ENCODE data around the gene ABCA4.

ABCA4 gene

DNA sequence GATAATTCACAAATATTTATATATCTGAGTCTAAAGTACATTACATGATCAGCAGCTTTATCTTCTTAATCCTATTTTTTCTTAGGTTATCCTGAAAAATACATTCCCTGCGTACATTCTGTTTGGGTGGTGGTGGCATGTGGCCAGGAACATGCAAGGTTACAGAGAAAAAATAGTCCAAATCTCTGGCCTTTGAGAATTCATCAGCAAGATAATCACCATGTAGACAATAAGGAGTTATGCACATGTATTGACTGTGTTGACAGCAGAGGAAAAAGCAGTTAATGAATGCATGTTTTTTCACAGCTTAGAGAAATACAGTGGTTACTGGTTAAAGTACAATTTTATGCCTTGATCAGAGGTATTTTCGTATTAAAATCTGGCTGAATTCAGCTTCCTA lies 49.0 kb downstream of the ABCA4 start:
- Histone ChIP-seq H3K36me3 (ENCODE audit: insufficient read depth, low read length) (no peaks in the 10 kb centered on the region), H3K9ac (ENCODE audit: low read depth, low read length) (no peak overlapping the region), H3K4me2 (ENCODE audit: low read length) (no peak overlapping the region), H3K4me1 (ENCODE audit: control insufficient read depth, insufficient read depth, low read length) (peaks cover 21% of the 10 kb centered on the region), H3K9me3 (replicated peaks; ENCODE audit: low read length) (no peaks in the 10 kb centered on the region), H3K27me3 (ENCODE audit: control insufficient read depth, insufficient read depth, low read length) (peaks cover 4% of the 10 kb centered on the region), H3K4me3 (ENCODE audit: low read length) (no peak overlapping the region)

DNA sequence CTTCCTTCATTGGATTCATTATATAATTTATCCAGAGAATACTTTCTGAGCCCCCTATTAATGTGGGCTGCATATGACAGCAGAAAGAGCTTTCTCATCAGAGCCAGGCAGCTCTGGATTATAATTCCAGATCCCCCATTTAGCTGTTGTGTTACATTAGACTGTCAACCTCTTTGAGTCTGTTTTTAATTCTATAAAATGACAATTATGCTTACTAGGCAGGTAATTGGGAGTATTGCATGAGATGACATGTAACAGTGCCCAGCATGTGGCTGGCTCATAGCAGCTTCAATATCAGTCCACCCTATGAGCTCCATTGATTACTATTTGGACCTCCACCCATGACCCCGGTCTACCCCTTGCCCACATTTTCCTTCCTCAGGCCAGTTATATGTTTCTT lies 49.6 kb downstream of the ABCA4 start:
- Histone ChIP-seq H3K4me3 (ENCODE audit: low read length) (no peak overlapping the region), H3K9me3 (replicated peaks; ENCODE audit: low read length) (no peaks in the 10 kb centered on the region), H3K27me3 (ENCODE audit: control insufficient read depth, insufficient read depth, low read length) (no peaks in the 10 kb centered on the region), H3K9ac (ENCODE audit: low read depth, low read length) (no peak overlapping the region), H3K4me1 (ENCODE audit: control insufficient read depth, insufficient read depth, low read length) (peaks cover 21% of the 10 kb centered on the region), H3K36me3 (ENCODE audit: insufficient read depth, low read length) (no peaks in the 10 kb centered on the region), H3K4me2 (ENCODE audit: low read length) (no peak overlapping the region)

DNA sequence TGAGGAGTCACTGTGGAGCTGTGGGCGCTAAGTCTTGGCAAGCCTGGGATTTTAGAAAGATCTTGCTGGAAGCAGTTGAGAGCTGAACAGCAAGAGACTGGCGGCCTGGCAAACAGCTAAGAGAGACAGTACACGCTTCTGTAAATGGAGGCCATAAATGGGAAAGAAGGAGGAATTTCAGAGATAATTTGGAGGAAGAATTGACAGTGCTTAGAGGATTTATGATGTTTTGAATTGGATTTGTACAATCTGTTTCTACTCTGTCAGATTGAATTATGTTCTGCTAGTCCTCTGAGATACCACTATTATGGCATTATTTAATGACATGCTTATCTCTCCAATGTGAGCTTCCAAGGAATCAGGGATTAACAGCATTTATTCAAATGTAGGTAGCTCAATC lies 50.1 kb downstream of the ABCA4 start:
- no peaks in the 10 kb centered on the region for H3K27me3 ChIP-seq (ENCODE audit: control insufficient read depth, insufficient read depth, low read length)
- no peak overlapping the region for H3K9ac ChIP-seq (ENCODE audit: low read depth, low read length)
- H3K4me1 ChIP-seq (ENCODE audit: control insufficient read depth, insufficient read depth, low read length) = peaks cover 21% of the 10 kb centered on the region
- no peaks in the 10 kb centered on the region for H3K36me3 ChIP-seq (ENCODE audit: insufficient read depth, low read length)
- no peak overlapping the region for H3K4me3 ChIP-seq (ENCODE audit: low read length)
- no peak overlapping the region for H3K4me2 ChIP-seq (ENCODE audit: low read length)
- no peaks in the 10 kb centered on the region for H3K9me3 ChIP-seq (replicated peaks; ENCODE audit: low read length)

DNA sequence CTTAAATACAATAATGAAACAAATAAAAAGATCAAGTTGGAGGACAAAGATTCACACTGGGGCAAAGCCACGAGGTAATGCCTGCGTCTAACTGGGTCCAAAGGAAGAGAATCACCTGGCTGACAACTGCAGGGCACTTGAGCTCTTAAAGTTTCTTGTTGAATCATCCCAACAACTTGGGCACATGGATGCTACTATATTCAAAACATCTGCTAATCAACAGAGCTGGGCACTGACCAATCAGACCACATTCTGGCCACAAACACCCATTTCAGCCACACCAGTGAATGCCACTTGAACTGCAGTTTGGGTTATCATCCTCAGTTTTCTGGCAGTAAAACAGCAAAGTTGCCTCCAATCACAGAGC lies 51.0 kb downstream of the ABCA4 start:
- Histone ChIP-seq H3K36me3 (ENCODE audit: insufficient read depth, low read length) (no peaks in the 10 kb centered on the region), H3K4me1 (ENCODE audit: control insufficient read depth, insufficient read depth, low read length) (peaks cover 21% of the 10 kb centered on the region), H3K9ac (ENCODE audit: low read depth, low read length) (peak overlapping the region; percentile 2), H3K4me2 (ENCODE audit: low read length) (peak overlapping the region; percentile 20), H3K4me3 (ENCODE audit: low read length) (no peak overlapping the region), H3K9me3 (replicated peaks; ENCODE audit: low read length) (no peaks in the 10 kb centered on the region), H3K27me3 (ENCODE audit: control insufficient read depth, insufficient read depth, low read length) (no peaks in the 10 kb centered on the region)

DNA sequence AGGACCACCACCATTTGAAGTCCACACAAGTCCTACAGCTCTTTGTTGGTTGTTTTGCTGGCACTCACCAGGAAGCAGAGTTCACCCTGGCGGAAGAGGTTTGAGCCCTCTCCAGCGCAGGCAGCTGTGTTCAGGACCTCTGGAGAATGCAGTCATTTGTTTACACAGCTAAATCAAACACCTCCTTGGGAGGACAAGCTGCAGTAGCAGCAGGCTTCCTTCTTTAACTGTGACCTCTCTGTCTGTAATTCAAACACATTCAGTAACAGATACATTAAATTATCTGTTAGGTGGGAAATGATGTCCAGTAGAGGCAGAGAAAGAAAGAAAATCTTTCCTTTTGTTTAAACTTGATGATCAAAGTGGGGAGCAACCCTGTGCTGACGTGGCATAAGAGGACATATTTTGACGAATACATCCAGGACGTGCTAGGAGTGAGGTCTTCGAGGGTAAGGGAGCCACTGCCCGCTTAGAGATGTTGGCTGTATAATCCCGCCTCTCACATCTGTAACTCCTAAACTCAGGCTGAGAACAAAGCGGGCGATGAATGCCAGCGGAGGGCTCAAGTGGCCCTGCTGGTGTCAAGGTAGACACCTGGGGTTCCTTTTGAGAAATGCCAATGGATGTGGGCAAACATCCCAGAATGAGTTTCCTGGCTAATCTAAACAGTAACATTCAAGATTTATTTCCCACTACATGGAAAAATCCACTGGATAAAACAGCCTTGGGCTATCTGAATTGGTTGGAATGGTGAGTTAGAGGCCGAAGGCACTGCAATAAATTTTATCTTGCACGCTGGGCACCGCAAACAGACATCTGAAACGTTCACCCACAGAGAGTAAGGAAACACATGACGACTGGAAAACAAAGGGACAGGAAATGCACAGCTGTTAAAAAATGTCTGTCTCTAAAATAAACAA lies 51.7 kb downstream of the ABCA4 start:
- Histone ChIP-seq H3K27me3 (ENCODE audit: control insufficient read depth, insufficient read depth, low read length) (no peaks in the 10 kb centered on the region), H3K4me3 (ENCODE audit: low read length) (no peak overlapping the region), H3K4me1 (ENCODE audit: control insufficient read depth, insufficient read depth, low read length) (peaks cover 21% of the 10 kb centered on the region), H3K9me3 (replicated peaks; ENCODE audit: low read length) (no peaks in the 10 kb centered on the region), H3K9ac (ENCODE audit: low read depth, low read length) (peak overlapping the region; percentile 2), H3K36me3 (ENCODE audit: insufficient read depth, low read length) (no peaks in the 10 kb centered on the region), H3K4me2 (ENCODE audit: low read length) (peak overlapping the region; percentile 20)

DNA sequence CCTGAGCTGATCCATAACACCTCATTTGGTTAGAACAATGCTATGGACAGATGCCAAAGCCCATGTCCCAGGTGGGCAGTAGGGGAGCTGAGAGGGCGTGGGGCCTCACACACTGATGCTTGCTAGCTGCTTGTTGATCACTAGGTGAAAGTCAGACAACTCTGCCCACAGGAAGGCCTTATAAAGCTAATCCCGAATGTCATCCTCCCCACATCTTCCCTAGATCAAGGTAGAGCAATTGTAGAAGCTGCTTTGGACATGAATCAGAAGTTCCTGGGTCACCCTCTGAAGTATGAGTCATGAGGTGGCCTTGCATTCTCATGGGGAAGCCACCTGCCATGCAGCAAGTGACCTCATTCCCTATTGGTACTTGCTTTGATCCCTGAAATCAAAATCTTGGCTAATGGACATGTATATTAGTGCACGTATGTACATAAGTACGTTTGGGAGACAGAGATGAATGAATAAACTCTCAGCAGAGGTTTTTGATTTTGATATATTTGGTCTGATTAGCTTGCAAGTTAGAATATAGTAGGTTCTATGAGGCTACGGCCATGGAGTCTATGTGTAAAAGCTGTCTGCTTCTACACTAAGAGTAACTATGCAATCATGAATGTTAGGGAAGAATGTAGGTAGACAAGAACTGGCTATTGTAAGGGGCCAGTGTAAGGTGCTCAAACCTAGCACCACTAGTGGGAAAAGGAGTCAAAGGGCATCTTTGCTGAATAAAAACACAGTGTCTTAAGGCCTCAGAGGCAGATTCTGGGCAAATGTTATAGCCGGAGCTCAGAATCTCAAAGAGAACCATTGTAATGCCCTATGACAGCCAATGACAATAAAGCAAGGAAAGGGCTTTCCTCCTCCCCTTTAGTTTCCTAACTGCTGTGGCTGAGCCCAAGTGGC lies 52.6 kb downstream of the ABCA4 start:
- Histone ChIP-seq H3K36me3 (ENCODE audit: insufficient read depth, low read length) (no peaks in the 10 kb centered on the region), H3K4me2 (ENCODE audit: low read length) (no peak overlapping the region), H3K4me3 (ENCODE audit: low read length) (no peak overlapping the region), H3K4me1 (ENCODE audit: control insufficient read depth, insufficient read depth, low read length) (peaks cover 21% of the 10 kb centered on the region), H3K9me3 (replicated peaks; ENCODE audit: low read length) (no peaks in the 10 kb centered on the region), H3K27me3 (ENCODE audit: control insufficient read depth, insufficient read depth, low read length) (no peaks in the 10 kb centered on the region), H3K9ac (ENCODE audit: low read depth, low read length) (no peak overlapping the region)

DNA sequence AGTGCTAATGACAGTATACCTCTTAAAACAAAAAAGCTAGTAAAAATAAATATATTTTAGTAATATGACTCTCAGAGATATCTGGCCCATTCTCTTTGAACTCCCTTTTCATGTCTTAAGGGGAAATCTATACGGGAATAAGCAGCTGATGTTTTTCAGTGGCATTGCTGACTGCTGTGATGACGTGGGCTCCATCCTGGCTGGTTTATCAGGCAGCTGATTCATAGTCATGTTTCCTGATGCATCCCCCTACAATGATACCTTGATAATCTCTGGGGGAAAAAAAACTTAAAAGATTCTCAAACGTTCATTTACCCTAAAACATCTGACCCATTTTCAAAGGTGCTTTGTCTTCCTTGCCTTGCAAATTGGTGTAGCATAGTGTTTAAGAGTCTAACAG lies 53.8 kb downstream of the ABCA4 start:
- H3K4me1 ChIP-seq (ENCODE audit: control insufficient read depth, insufficient read depth, low read length) = peaks cover 25% of the 10 kb centered on the region
- no peak overlapping the region for H3K4me3 ChIP-seq (ENCODE audit: low read length)
- no peak overlapping the region for H3K9ac ChIP-seq (ENCODE audit: low read depth, low read length)
- H3K36me3 ChIP-seq (ENCODE audit: insufficient read depth, low read length) = no peaks in the 10 kb centered on the region
- H3K27me3 ChIP-seq (ENCODE audit: control insufficient read depth, insufficient read depth, low read length) = no peaks in the 10 kb centered on the region
- H3K4me2 ChIP-seq (ENCODE audit: low read length) = no peak overlapping the region
- H3K9me3 ChIP-seq (replicated peaks; ENCODE audit: low read length) = no peaks in the 10 kb centered on the region

DNA sequence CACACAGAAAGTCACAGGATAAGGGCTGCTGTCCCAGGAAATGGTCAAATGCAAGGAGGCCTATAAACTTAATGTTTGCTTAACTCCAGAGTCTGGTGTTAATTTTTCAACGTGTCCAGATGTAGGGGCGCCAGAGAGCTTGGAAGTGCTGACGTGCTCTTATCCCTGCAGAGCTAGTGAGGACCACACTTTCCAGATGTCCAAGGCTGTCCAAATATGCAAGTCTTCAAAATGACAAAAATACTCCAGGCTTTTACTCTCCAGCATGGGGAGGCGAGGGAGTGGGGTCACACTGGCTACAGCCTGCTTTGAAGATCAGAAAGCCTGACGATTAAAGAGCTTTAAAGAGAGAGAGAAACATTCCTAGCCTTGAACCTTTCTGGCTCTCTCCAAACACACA lies 57.6 kb downstream of the ABCA4 start:
- peaks cover 16% of the 10 kb centered on the region for H3K4me1 ChIP-seq (ENCODE audit: control insufficient read depth, insufficient read depth, low read length)
- no peaks in the 10 kb centered on the region for H3K9me3 ChIP-seq (replicated peaks; ENCODE audit: low read length)
- peaks cover 6% of the 10 kb centered on the region for H3K27me3 ChIP-seq (ENCODE audit: control insufficient read depth, insufficient read depth, low read length)
- H3K36me3 ChIP-seq (ENCODE audit: insufficient read depth, low read length) = no peaks in the 10 kb centered on the region
- no peak overlapping the region for H3K4me3 ChIP-seq (ENCODE audit: low read length)
- H3K9ac ChIP-seq (ENCODE audit: low read depth, low read length) = no peak overlapping the region
- H3K4me2 ChIP-seq (ENCODE audit: low read length) = no peak overlapping the region

DNA sequence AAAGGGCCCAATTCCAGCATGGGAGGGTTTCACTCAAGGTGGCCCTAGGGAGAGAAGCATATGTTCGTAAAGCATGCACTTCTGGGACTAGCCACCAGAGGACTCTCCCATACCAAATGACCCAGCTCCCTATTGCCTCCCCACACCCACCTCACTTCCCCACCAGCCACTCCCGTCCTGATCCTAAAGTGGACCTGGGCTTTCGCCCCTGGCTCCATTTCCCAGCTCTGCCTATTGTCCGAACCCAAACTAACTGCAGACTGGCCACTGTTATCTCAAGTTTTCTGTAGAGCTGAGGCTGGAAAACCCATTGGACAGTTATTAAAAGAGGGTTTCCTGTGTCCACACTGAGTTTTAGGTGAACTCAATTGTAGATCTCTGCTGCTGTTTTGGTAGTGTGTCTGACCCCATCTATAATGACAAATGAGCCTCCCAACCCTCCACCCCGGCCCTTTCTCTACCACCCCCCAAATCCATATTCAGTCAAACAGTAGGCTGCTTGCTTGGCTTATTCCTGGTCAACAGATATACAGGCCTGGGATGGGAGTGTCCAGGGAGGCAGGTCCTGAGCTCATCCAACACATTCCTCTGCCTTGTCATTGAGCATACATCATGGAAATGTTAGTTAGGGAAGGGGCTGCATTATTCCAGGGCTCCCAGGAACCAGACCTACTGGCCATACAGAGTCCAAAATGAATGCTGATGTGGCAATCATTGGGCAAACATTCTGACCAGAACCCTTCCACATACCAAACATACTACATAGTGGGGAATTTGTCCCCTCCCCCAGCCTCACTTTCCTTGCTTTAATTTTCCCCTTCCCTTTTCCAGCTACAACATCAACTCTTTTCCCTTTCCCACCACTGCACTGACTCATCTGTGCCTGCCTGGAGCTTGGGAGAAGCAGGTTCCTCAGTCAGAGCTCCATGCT lies 59.2 kb downstream of the ABCA4 start:
- peaks cover 6% of the 10 kb centered on the region for H3K27me3 ChIP-seq (ENCODE audit: control insufficient read depth, insufficient read depth, low read length)
- no peak overlapping the region for H3K4me2 ChIP-seq (ENCODE audit: low read length)
- no peaks in the 10 kb centered on the region for H3K9me3 ChIP-seq (replicated peaks; ENCODE audit: low read length)
- H3K4me3 ChIP-seq (ENCODE audit: low read length) = no peak overlapping the region
- H3K36me3 ChIP-seq (ENCODE audit: insufficient read depth, low read length) = no peaks in the 10 kb centered on the region
- peak overlapping the region; percentile 33 for H3K9ac ChIP-seq (ENCODE audit: low read depth, low read length)
- H3K4me1 ChIP-seq (ENCODE audit: control insufficient read depth, insufficient read depth, low read length) = peaks cover 12% of the 10 kb centered on the region

DNA sequence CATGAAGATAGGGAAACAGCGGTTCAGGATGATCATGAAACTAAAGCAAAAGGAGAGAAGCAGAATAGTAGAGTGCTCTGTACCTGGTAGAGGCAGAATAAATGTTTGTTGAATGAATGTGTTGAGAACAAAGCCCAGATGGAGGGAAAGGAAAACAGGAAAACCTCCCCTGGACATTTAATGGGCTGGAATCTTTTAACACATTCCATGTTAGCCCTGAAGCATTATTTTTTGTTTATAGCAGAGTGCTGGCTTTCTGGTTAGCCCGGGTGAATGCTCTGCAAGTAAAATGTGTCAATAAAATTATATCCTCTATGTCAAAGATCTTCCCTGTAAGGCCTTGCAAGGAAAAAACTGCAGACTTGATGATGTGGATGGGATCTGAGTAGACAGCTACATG lies 60.2 kb downstream of the ABCA4 start:
- H3K4me2 ChIP-seq (ENCODE audit: low read length) = no peak overlapping the region

DNA sequence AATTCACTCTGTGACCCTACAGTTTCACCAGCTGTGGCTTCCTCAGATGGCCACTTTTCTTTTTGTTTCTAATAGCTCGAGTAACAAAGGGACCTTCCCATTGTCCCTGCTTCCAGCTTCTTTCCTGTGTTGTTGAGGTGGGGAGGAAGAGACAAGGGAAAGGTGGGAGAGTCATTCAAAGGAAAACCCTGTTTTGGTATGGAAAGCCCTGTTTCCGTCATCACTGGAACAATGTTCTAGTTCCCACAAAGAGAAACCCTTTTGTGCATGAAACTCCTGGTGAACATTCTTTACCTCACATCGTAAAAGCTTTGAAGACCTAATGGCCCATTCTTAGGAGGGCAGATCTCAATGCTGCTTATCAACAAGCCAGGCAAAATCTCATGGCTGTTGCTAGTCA lies 62.2 kb downstream of the ABCA4 start:
- H3K4me1 ChIP-seq (ENCODE audit: control insufficient read depth, insufficient read depth, low read length) = peaks cover 30% of the 10 kb centered on the region
- H3K4me3 ChIP-seq (ENCODE audit: low read length) = no peak overlapping the region
- no peak overlapping the region for H3K4me2 ChIP-seq (ENCODE audit: low read length)

More for the DNA sequence above, 60.2 kb downstream of the ABCA4 start:
- H3K9ac ChIP-seq (ENCODE audit: low read depth, low read length) = no peak overlapping the region
- H3K27me3 ChIP-seq (ENCODE audit: control insufficient read depth, insufficient read depth, low read length) = peaks cover 6% of the 10 kb centered on the region
- H3K36me3 ChIP-seq (ENCODE audit: insufficient read depth, low read length) = no peaks in the 10 kb centered on the region
- H3K4me1 ChIP-seq (ENCODE audit: control insufficient read depth, insufficient read depth, low read length) = peaks cover 21% of the 10 kb centered on the region
- H3K9me3 ChIP-seq (replicated peaks; ENCODE audit: low read length) = no peaks in the 10 kb centered on the region
- H3K4me3 ChIP-seq (ENCODE audit: low read length) = no peak overlapping the region

More for the DNA sequence above, 62.2 kb downstream of the ABCA4 start:
- no peaks in the 10 kb centered on the region for H3K9me3 ChIP-seq (replicated peaks; ENCODE audit: low read length)
- H3K27me3 ChIP-seq (ENCODE audit: control insufficient read depth, insufficient read depth, low read length) = peaks cover 6% of the 10 kb centered on the region
- no peak overlapping the region for H3K9ac ChIP-seq (ENCODE audit: low read depth, low read length)
- no peaks in the 10 kb centered on the region for H3K36me3 ChIP-seq (ENCODE audit: insufficient read depth, low read length)
